HepG2 (cell line): Measurements from ENCODE around the gene FBXO8. TPM values are rescaled to one million over a fixed set of nuclear protein-coding genes. Genes with fewer than 3 reads are reported as not detected.

ENCODE experiments used
- ATAC-seq: fragments of 200-7000 bp; cut with Tn5 transposase; 3 replicates; pipeline ENCODE4 v1.9.1; 2020; ENCODE audit warnings: mild to moderate bottlenecking, moderate library complexity
- BruUV-seq: library from RNA; stranded (reverse); fragments of 400-500 nt; replicated peaks from 2 replicates; lab custom pipeline; 2021; lab: Mats Ljungman, UMichigan
- CTCF ChIA-PET: fragments of 300-600 bp; formaldehyde crosslinking; extraction: SDS; loops from one replicate; lab custom pipeline; 2021; ENCODE audit warnings: low total read pairs, inconsistent platforms, low intra/inter-chr PET ratio; lab: Yijun Ruan, JAX
- POLR2A ChIA-PET: fragments of 350-600 bp; sonication (Branson Sonifier 250); formaldehyde crosslinking; loops from one replicate; lab custom pipeline; 2020; ENCODE audit warnings: antibody characterized with exemption, inconsistent platforms; lab: Yijun Ruan, JAX
- DNase-seq: peaks from one replicate; pipeline ENCODE4 v3.0.0-alpha.2; 2015; ENCODE audit warnings: low spot score
- FAIRE-seq: peaks from 3 replicates; lab custom pipeline; 2011; peaks lifted over from hg19 to GRCh38; lab: Jason Lieb, UNC
- H2AFZ ChIP-seq: one replicate; pipeline ENCODE4 v1.6.1; 2011; ENCODE audit warnings: low read length, inconsistent platforms
- H3K27ac ChIP-seq: fragments of 300-600 bp; 3 replicates; pipeline ENCODE4 v1.8.0; 2011; ENCODE audit warnings: mixed run types, mild to moderate bottlenecking, mixed read lengths, low read length, inconsistent platforms; ENCODE audit not compliant: insufficient read depth; ENCODE audit errors: extremely low read length
- H3K27me3 ChIP-seq, 2 experiments: fragments of 200-600 bp in 1 of 2; 2 replicates in 1 of 2; 3 replicates in 1 of 2; pipeline versions ENCODE4 v1.6.0 to v1.8.0; 2011; ENCODE audit warnings: low read length in 2 of 2, mild to moderate bottlenecking in 2 of 2, moderate library complexity in 2 of 2, inconsistent platforms in 1 of 2; ENCODE audit not compliant: insufficient read depth in 2 of 2, control insufficient read depth in 1 of 2
- H3K36me3 ChIP-seq, 2 experiments: fragments of 200-600 bp in 1 of 2; replicated peaks in 1 of 2; 2 replicates in 1 of 2; 3 replicates in 1 of 2; pipeline versions ENCODE4 v1.5.1 to v1.8.0; 2011; ENCODE audit warnings: low read length in 2 of 2, inconsistent platforms in 1 of 2; ENCODE audit not compliant: insufficient read depth in 2 of 2, control insufficient read depth in 1 of 2
- H3K4me1 ChIP-seq: 2 replicates; pipeline ENCODE4 v1.5.1; 2012; ENCODE audit warnings: low read length, inconsistent platforms; ENCODE audit not compliant: insufficient read depth
- H3K4me2 ChIP-seq: 2 replicates; pipeline ENCODE4 v1.6.0; 2011; ENCODE audit warnings: low read depth, low read length, inconsistent platforms
- H3K4me3 ChIP-seq, 3 experiments: fragments of 200-600 bp in 1 of 3; sonication (generic), shearing (Covaris generic) in 1 of 3; replicated peaks in 1 of 3; 2 replicates each; pipeline ENCODE4 v1.5.1; 2011 to 2016; ENCODE audit warnings: low read length in 3 of 3, inconsistent platforms in 2 of 3, low read depth in 2 of 3, mild to moderate bottlenecking in 2 of 3, control low read depth in 1 of 3, mixed read lengths in 1 of 3; ENCODE audit not compliant: insufficient read depth in 1 of 3
- H3K79me2 ChIP-seq: one replicate; pipeline ENCODE4 v1.6.1; 2011; ENCODE audit warnings: low read length, inconsistent platforms; ENCODE audit not compliant: insufficient read depth
- H3K9ac ChIP-seq: 2 replicates; pipeline ENCODE4 v1.6.0; 2011; ENCODE audit warnings: mild to moderate bottlenecking, low read depth, low read length, inconsistent platforms; ENCODE audit not compliant: insufficient read depth
- H3K9me3 ChIP-seq: 2 replicates; pipeline ENCODE4 v1.5.1; 2012; ENCODE audit warnings: mild to moderate bottlenecking, low read length
- H4K20me1 ChIP-seq: 2 replicates; pipeline ENCODE4 v1.6.0; 2011; ENCODE audit warnings: inconsistent platforms, mild to moderate bottlenecking, low read length, moderate library complexity; ENCODE audit not compliant: insufficient read depth
- EZH2 ChIP-seq: conservative IDR thresholded peaks from 2 replicates; pipeline ENCODE4 v1.6.1; 2012; ENCODE audit warnings: mild to moderate bottlenecking, low read depth, low read length, moderate library complexity
- ZBTB20 ChIP-seq: sonication (generic); formaldehyde crosslinking; IDR thresholded peaks from 2 replicates; pipeline ENCODE4 v1.8.1; 2023; ENCODE audit warnings: missing genetic modification reagents, low read depth, mild to moderate bottlenecking, borderline replicate concordance
- ZBTB33 ChIP-seq: sonication (generic); formaldehyde crosslinking; IDR thresholded peaks from 2 replicates; pipeline ENCODE4 v1.4.0; 2020; ENCODE audit warnings: missing genetic modification reagents
- ZSCAN12 ChIP-seq: sonication (generic); formaldehyde crosslinking; IDR thresholded peaks from 2 replicates; pipeline ENCODE4 v1.9.0; 2021; ENCODE audit warnings: mild to moderate bottlenecking, missing genetic modification reagents
- WGBS: methylation state at CpG from one replicate; pipeline ENCODE4 v1.1.6; 2017; ENCODE audit warnings: low lambda C conversion rate; 5-methylcytosine and 5-hydroxymethylcytosine counted together
- in situ Hi-C: cut with HindIII; loops from 2 replicates; pipeline ENCODE4 v1.10.0; 2017; ENCODE audit warnings: low pct_unique_long_range_greater_than_20kb; ENCODE audit not compliant: extremely low pct_ligation_motif_present
- intact Hi-C: fragments of 100-400 bp; cut with micrococcal nuclease; formaldehyde crosslinking; loops from one replicate; pipeline ENCODE4 v1.10.0; 2022; ENCODE audit not compliant: unreplicated experiment
- polyA plus RNA-seq, 8 experiments: library from polyadenylated mRNA; depleted of rRNA in 3 of 8; stranded (reverse) in 7 of 8; unstranded in 1 of 8; fragments of >200 nt; fragmentation: Illumina TruSeq in 4 of 8; extraction: Trizol in 4 of 8; gene quantifications; 2 replicates each; pipeline versions ENCODE4 v1.2.1 to v1.2.3, GENCODE V29; 2011 to 2016; ENCODE audit warnings: low read depth in 4 of 8, missing spikeins in 1 of 8, mixed read lengths in 1 of 8; ENCODE audit not compliant: insufficient read depth in 1 of 8
- total RNA-seq, 5 experiments: library from RNA; depleted of rRNA; stranded (reverse); fragments of >200 nt; fragmentation: Illumina TruSeq; extraction: Trizol; gene quantifications; 2 replicates each; pipeline ENCODE4 v1.2.3, GENCODE V29; 2016; ENCODE audit warnings: low read depth in 1 of 5

FBXO8 gene
- total and polyA plus RNA-seq, 2 of the 13 experiments (the other 11 are each of a cell fraction or from before 2014, with no cell fraction given) = 11.7 to 15.2 TPM

- WGBS = 50% methylated on average over 25 of the region's 41 CpGs
- peak; percentile 75; the same call in 1 of the 2 replicates for TF ChIP-seq ZBTB33 (CRISPR knock-in tag)
- no peak for TF ChIP-seq ZSCAN12 (CRISPR knock-in tag)
- TF ChIP-seq EZH2 = 0 out of 2 replicates have a peak, but pooled peaks have one; percentile 8
- DNase-seq (no peak), FAIRE-seq (no peak), ATAC-seq (peak; percentile 81)
- Histone ChIP-seq H3K4me2 (peak overlapping the region; percentile 69), H3K4me1 (peaks cover 15% of the 10 kb centered on the region; the same call in 1 of the 2 replicates), H4K20me1 (no peaks in the 10 kb centered on the region), H3K36me3 (no peaks in the 10 kb centered on the region), H2AFZ (peak overlapping the region; percentile 63), H3K27me3 (peaks cover 4 to 54% of the 10 kb centered on the region in 2 experiments), H3K4me3 (peak overlapping the region in 2 of 3 experiments; percentile 16 to 28; a peak in 2 of 6 replicates), H3K79me2 (no peaks in the 10 kb centered on the region), H3K9ac (no peak overlapping the region), H3K27ac (no peak overlapping the region), H3K9me3 (no peaks in the 10 kb centered on the region)
- ChIA-PET POLR2A (no interaction called here), CTCF (no interaction called here)
- intact Hi-C loops = no loop called here
- no TSS peak for BruUV-seq
- in situ Hi-C loops = loop anchor here (25.0 kb wide), 1 partner anchor 420 kb away; no protein-coding TSS in a partner anchor
Observed at GRCh38 chr4:174217273-174218126, 66.0 kb downstream of the FBXO8 start.

GRCh38 chr4:174216799-174217272, 66.6 kb downstream of the FBXO8 start:
- intact Hi-C loops (no loop called here), in situ Hi-C loops (loop anchor here (25.0 kb wide), 1 partner anchor 420 kb away; no protein-coding TSS in a partner anchor)
- 17% methylated on average over 5 of the region's 15 CpGs for whole genome bisulfite sequencing
- ATAC-seq = peak; percentile 14
- FAIRE-seq = no peak
- BruUV-seq = no TSS peak
- peaks cover 15% of the 10 kb centered on the region; the same call in 1 of the 2 replicates for H3K4me1 ChIP-seq
- H3K4me3 ChIP-seq = peak overlapping the region in 1 of 3 experiments; percentile 28; a peak in 1 of 6 replicates
- H4K20me1 ChIP-seq = no peaks in the 10 kb centered on the region
- no peak overlapping the region for H3K27ac ChIP-seq
- CTCF ChIA-PET = no interaction called here
- no peaks in the 10 kb centered on the region for H3K79me2 ChIP-seq
- no peaks in the 10 kb centered on the region for H3K36me3 ChIP-seq
- no peak overlapping the region for H3K9ac ChIP-seq
- peaks cover 4 to 58% of the 10 kb centered on the region in 2 experiments for H3K27me3 ChIP-seq
- TF ChIP-seq ZBTB20 (CRISPR knock-in tag) (no peak), EZH2 (peak; percentile 66; the same call in 1 of the 2 replicates)
- POLR2A ChIA-PET = no interaction called here
- DNase-seq = no peak
- H3K9me3 ChIP-seq = no peaks in the 10 kb centered on the region
- H3K4me2 ChIP-seq = peak overlapping the region; percentile 69
- no peak overlapping the region for H2AFZ ChIP-seq
